Measurements from ENCODE around the gene TRERF1. TPM values are rescaled to one million over a fixed set of nuclear protein-coding genes. Genes with fewer than 3 reads are reported as not detected.

TRERF1 gene
- total RNA-seq, 2 donors from 2014 or later = 3.5 to 3.8 TPM

DNA sequence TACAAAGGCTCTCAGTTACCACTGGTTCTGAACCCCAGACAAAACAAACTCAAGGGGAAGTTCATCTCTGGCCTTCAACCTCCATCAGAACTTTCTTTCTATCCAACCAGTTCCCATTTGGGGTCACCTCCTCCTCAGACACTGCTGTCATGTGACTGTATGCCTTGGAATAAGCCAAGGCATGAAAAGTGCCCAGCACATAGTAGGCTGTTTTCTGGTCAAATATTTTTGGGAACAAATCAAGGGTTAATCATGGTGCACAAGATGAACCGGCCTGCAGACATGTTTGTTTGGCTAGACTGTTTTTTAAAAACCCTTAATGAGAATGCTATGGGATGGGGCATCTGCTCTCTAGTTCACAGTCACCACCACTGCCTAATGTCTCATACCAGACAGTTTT, 185.2 kb downstream of the TRERF1 start:
- no peak overlapping the region for H3K4me3 ChIP-seq
- H3K9me3 ChIP-seq = no peaks in the 10 kb centered on the region
- no peaks in the 10 kb centered on the region for H3K4me1 ChIP-seq
- H3K9ac ChIP-seq (ENCODE audit: low read depth in 2 of 2, low read length in 2 of 2) = no peak overlapping the region
- no peak overlapping the region for H3K27ac ChIP-seq
- TF ChIP-seq, protein P1, sequence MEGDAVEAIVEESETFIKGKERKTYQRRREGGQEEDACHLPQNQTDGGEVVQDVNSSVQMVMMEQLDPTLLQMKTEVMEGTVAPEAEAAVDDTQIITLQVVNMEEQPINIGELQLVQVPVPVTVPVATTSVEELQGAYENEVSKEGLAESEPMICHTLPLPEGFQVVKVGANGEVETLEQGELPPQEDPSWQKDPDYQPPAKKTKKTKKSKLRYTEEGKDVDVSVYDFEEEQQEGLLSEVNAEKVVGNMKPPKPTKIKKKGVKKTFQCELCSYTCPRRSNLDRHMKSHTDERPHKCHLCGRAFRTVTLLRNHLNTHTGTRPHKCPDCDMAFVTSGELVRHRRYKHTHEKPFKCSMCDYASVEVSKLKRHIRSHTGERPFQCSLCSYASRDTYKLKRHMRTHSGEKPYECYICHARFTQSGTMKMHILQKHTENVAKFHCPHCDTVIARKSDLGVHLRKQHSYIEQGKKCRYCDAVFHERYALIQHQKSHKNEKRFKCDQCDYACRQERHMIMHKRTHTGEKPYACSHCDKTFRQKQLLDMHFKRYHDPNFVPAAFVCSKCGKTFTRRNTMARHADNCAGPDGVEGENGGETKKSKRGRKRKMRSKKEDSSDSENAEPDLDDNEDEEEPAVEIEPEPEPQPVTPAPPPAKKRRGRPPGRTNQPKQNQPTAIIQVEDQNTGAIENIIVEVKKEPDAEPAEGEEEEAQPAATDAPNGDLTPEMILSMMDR (IDR thresholded peaks at IDR 0.05) = no peak
- no peaks in the 10 kb centered on the region for H3K27me3 ChIP-seq
- intact Hi-C loops (cut with DNase I) = no loop called here
- no peak for DNase-seq
- no peaks in the 10 kb centered on the region for H3K36me3 ChIP-seq

- H3K4me1 ChIP-seq = no peaks in the 10 kb centered on the region
- H3K9me3 ChIP-seq = no peaks in the 10 kb centered on the region
- DNase-seq = no peak
- H3K4me3 ChIP-seq = no peak overlapping the region
- H3K27ac ChIP-seq = no peak overlapping the region
- H3K36me3 ChIP-seq = no peaks in the 10 kb centered on the region
- TF ChIP-seq, protein P1 (IDR thresholded peaks at IDR 0.05) = no peak
- H3K9ac ChIP-seq (ENCODE audit: low read depth in 2 of 2, low read length in 2 of 2) = no peak overlapping the region
- H3K27me3 ChIP-seq = no peaks in the 10 kb centered on the region
- intact Hi-C loops (cut with DNase I) = loop anchor here (5.0 kb wide), 1 partner anchor 282 kb away; no protein-coding TSS in a partner anchor
These were observed 186.8 kb downstream of the TRERF1 start for GRCh38 chr6:42264852-42265390.

- Histone ChIP-seq H3K27ac (no peak overlapping the region), H3K9me3 (no peaks in the 10 kb centered on the region), H3K9ac (ENCODE audit: low read depth in 2 of 2, low read length in 2 of 2) (no peak overlapping the region), H3K4me3 (no peak overlapping the region), H3K4me1 (no peaks in the 10 kb centered on the region), H3K27me3 (no peaks in the 10 kb centered on the region), H3K36me3 (no peaks in the 10 kb centered on the region)
- no peak for DNase-seq
- TF ChIP-seq, protein P1 (IDR thresholded peaks at IDR 0.05) = no peak
- intact Hi-C loops (cut with DNase I) = loop anchor here (5.0 kb wide), 1 partner anchor 283 kb away; no protein-coding TSS in a partner anchor
These were observed 187.4 kb downstream of the TRERF1 start for GRCh38 chr6:42264162-42264851.

GRCh38 chr6:42263165-42263728, 188.5 kb downstream of the TRERF1 start:
- Histone ChIP-seq H3K4me3 (no peak overlapping the region), H3K4me1 (no peaks in the 10 kb centered on the region), H3K9me3 (no peaks in the 10 kb centered on the region), H3K36me3 (no peaks in the 10 kb centered on the region), H3K27ac (no peak overlapping the region), H3K27me3 (no peaks in the 10 kb centered on the region), H3K9ac (ENCODE audit: low read depth in 2 of 2, low read length in 2 of 2) (no peak overlapping the region)
- DNase-seq = no peak
- intact Hi-C loops (cut with DNase I) = loop anchor here (5.0 kb wide), 1 partner anchor 284 kb away; no protein-coding TSS in a partner anchor
- TF ChIP-seq, protein P1 (IDR thresholded peaks at IDR 0.05) = no peak

DNA sequence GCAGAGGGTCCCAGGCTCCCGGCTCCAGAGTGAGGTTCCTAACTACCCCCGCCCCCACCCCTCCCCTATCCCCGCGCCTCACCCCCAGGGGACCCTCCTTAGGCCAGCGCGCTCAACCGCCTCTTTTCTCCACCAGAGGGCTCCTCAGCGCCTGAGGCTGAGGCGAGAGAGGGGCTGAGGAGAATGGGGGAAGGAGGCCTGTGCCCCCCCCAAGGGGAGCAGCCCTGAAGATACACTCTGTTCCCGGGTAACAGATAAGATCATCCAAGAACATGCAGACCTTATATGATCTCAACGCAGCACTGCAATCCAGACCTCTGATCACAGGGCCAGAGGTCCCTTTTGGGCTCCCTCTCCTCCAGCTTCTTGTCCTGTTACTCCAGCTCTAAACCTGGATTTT, 190.8 kb downstream of the TRERF1 start:
- Histone ChIP-seq H3K4me3 (no peak overlapping the region), H3K4me1 (no peaks in the 10 kb centered on the region), H3K36me3 (no peaks in the 10 kb centered on the region), H3K27ac (no peak overlapping the region), H3K9ac (ENCODE audit: low read depth in 2 of 2, low read length in 2 of 2) (no peak overlapping the region), H3K9me3 (no peaks in the 10 kb centered on the region), H3K27me3 (no peaks in the 10 kb centered on the region)
- TF ChIP-seq, protein P1 (IDR thresholded peaks at IDR 0.05) = peak; percentile 40
- DNase-seq = no peak
- intact Hi-C loops (cut with DNase I) = loop anchor here (5.0 kb wide), 1 partner anchor 286 kb away; no protein-coding TSS in a partner anchor
